HEK293T (cell line): ENCODE results near the gene DYNLRB1.

ENCODE experiments used
- ARNT ChIP-seq: fragments of 450-650 bp; IDR thresholded peaks from 2 replicates; pipeline ENCODE4 v1.6.1; 2017; ENCODE audit warnings: mild to moderate bottlenecking
- BHLHE40 ChIP-seq: fragments of 450-650 bp; IDR thresholded peaks from 2 replicates; pipeline ENCODE4 v1.6.1; 2016; ENCODE audit warnings: mild to moderate bottlenecking, moderate library complexity, borderline replicate concordance
- ELF4 ChIP-seq: fragments of 450-650 bp; IDR thresholded peaks from 2 replicates; pipeline ENCODE4 v1.6.1; 2017; ENCODE audit warnings: antibody characterized with exemption
- FOXA1 ChIP-seq: fragments of 450-650 bp; IDR thresholded peaks from 2 replicates; pipeline ENCODE4 v1.6.1; 2016; ENCODE audit warnings: mild to moderate bottlenecking
- FOXM1 ChIP-seq: fragments of 450-650 bp; IDR thresholded peaks from 2 replicates; pipeline ENCODE4 v1.6.1; 2017; ENCODE audit warnings: mild to moderate bottlenecking, borderline replicate concordance
- SP1 ChIP-seq: fragments of 450-650 bp; IDR thresholded peaks from 2 replicates; pipeline ENCODE4 v1.6.1; 2017
- SUZ12 ChIP-seq: fragments of 450-650 bp; IDR thresholded peaks from 2 replicates; pipeline ENCODE4 v1.6.1; 2016; ENCODE audit warnings: mild to moderate bottlenecking
- TARDBP ChIP-seq: fragments of 450-650 bp; IDR thresholded peaks from 2 replicates; pipeline ENCODE4 v1.6.1; 2016
- ZNF384 ChIP-seq: fragments of 450-650 bp; IDR thresholded peaks from 2 replicates; pipeline ENCODE4 v1.6.1; 2016

DNA sequence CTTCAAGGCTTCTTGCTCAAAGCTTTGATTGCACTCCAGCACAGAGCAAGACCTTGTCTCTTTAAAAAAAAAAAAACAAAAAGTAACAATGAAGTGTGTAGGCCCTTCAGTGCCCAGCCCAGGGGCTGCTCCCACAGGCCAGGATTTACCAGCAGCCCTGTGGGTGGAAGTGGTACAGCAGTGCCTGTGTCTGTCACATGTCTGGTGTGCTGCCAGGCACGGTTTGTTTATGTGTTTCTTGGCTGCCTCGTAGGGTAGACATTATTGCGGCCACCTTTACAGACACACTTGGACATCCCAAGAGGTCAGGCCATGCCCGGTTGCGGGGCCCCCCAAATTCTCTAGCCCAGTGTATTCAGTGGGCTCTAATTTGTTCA, 12.7 kb downstream of the DYNLRB1 start:
- TF ChIP-seq ZNF384 (no peak), SUZ12 (no peak), BHLHE40 (no peak), FOXM1 (no peak), SP1 (no peak), ELF4 (no peak), FOXA1 (no peak), ARNT (no peak), TARDBP (no peak)
